ENCODE data around the gene HMCN1.
"Not testable (repeated sequence)": the region's sequence is repeated elsewhere in the genome, so short reads cannot be mapped to it uniquely, and the experiment has no call there.

Gene HMCN1

GRCh38 chr1:186099336-186100104 lies 365.3 kb downstream of the HMCN1 start:
- DNase-seq, result no peak

- no peak for DNase-seq
Observed at GRCh38 chr1:186102107-186102506, 367.9 kb downstream of the HMCN1 start.

- no peak for DNase-seq
Observed at GRCh38 chr1:186102547-186103148, 368.5 kb downstream of the HMCN1 start.

GRCh38 chr1:186104459-186104858 lies 370.3 kb downstream of the HMCN1 start:
- DNase-seq, result no peak

GRCh38 chr1:186112280-186112679 lies 378.1 kb downstream of the HMCN1 start:
- no peak for DNase-seq

GRCh38 chr1:186113461-186113860 lies 379.3 kb downstream of the HMCN1 start:
- DNase-seq, result no peak

GRCh38 chr1:186118724-186119123 lies 384.5 kb downstream of the HMCN1 start:
- DNase-seq, result no peak

- DNase-seq, result no peak
Observed at GRCh38 chr1:186122837-186123236, 388.6 kb downstream of the HMCN1 start.

GRCh38 chr1:186125035-186125434 lies 390.8 kb downstream of the HMCN1 start:
- no peak for DNase-seq

- no peak for DNase-seq
Observed at GRCh38 chr1:186125511-186125910, 391.3 kb downstream of the HMCN1 start.

GRCh38 chr1:186129758-186130157 lies 395.6 kb downstream of the HMCN1 start:
- no peak for DNase-seq

- no peak for DNase-seq
Observed at GRCh38 chr1:186139115-186139514, 404.9 kb downstream of the HMCN1 start.

GRCh38 chr1:186139701-186140100 lies 405.5 kb downstream of the HMCN1 start:
- no peak for DNase-seq

GRCh38 chr1:186142159-186142558 lies 408.0 kb downstream of the HMCN1 start:
- DNase-seq, result no peak

GRCh38 chr1:186142916-186143315 lies 408.7 kb downstream of the HMCN1 start:
- DNase-seq, result no peak

GRCh38 chr1:186143481-186143880 lies 409.3 kb downstream of the HMCN1 start:
- DNase-seq, result no peak

- DNase-seq, result no peak
Observed at GRCh38 chr1:186144505-186144904, 410.3 kb downstream of the HMCN1 start.

- DNase-seq, result no peak
Observed at GRCh38 chr1:186146974-186147373, 412.8 kb downstream of the HMCN1 start.

GRCh38 chr1:186149591-186149990 lies 415.4 kb downstream of the HMCN1 start:
- no peak for DNase-seq

- no peak for DNase-seq
Observed at GRCh38 chr1:186152227-186152619, 418.0 kb downstream of the HMCN1 start.

- DNase-seq, result no peak
Observed at GRCh38 chr1:186152620-186153239, 418.5 kb downstream of the HMCN1 start.

GRCh38 chr1:186154651-186155050 lies 420.5 kb downstream of the HMCN1 start:
- no peak for DNase-seq

GRCh38 chr1:186155594-186155993 lies 421.4 kb downstream of the HMCN1 start:
- DNase-seq, result no peak

GRCh38 chr1:186162895-186163294 lies 428.7 kb downstream of the HMCN1 start:
- DNase-seq, result not testable (repeated sequence)
